Measurements from ENCODE around the gene LONP1.

Gene LONP1

DNA sequence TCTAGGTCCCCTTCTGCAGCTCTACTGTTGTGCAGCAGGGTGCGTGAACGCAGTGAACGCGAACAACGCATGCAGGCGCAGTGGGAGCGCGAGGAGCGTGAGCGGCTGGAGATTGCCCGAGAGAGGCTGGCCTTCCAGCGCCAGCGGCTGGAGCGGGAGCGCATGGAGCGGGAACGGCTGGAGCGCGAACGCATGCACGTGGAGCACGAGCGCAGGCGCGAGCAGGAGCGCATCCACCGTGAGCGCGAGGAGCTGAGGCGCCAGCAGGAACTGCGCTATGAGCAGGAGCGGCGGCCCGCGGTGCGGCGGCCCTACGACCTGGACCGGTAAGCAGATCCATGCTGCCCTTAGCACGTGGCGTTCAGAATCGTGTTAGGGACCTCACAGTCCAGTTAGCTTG lies 58.5 kb downstream of the LONP1 start:
- Histone ChIP-seq H3K27ac (ENCODE audit: low read depth, low read length, severe bottlenecking) (no peak overlapping the region), H3K4me1 (ENCODE audit: control insufficient read depth, insufficient read depth, low read length, poor library complexity, severe bottlenecking) (no peaks in the 10 kb centered on the region), H3K36me3 (ENCODE audit: control insufficient read depth, insufficient read depth, low read length) (peaks cover 91% of the 10 kb centered on the region), H3K9me3 (ENCODE audit: control insufficient read depth, low read length) (no peaks in the 10 kb centered on the region), H3K4me3 (ENCODE audit: extremely low read depth, insufficient read depth, low read length, poor library complexity, severe bottlenecking) (no peak overlapping the region)
- 95 to 99% methylated on average over 42 of the region's 42 CpGs for WGBS, 2 experiments (ENCODE audit: insufficient coverage in 2 of 2)

DNA sequence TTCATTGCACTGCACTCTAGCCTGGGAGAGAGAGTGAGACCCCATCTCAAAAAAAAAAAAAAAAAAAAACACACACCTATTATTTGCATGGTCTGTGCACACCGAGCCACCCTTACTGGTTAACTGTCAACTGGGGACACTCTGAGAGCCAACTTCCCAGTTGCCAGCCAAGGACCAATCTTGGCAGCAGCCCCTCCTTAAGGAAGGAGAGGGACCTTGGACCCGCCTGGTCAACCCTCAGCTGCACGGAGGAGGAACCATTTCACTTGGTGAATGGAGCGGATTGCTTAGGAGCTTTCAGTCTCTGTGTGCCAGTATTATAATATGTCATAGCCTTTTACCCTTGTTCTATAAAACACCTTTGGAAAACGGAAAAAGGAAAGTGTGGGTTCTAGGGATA lies 64.5 kb downstream of the LONP1 start:
- H3K4me3 ChIP-seq (ENCODE audit: extremely low read depth, insufficient read depth, low read length, poor library complexity, severe bottlenecking), result no peak overlapping the region
- 100% methylated on average over 1 to 3 of the region's 5 CpGs for WGBS, 2 experiments (ENCODE audit: insufficient coverage in 2 of 2)
- H3K4me1 ChIP-seq (ENCODE audit: control insufficient read depth, insufficient read depth, low read length, poor library complexity, severe bottlenecking), result no peaks in the 10 kb centered on the region
- no peak overlapping the region for H3K27ac ChIP-seq (ENCODE audit: low read depth, low read length, severe bottlenecking)
- H3K9me3 ChIP-seq (ENCODE audit: control insufficient read depth, low read length), result no peaks in the 10 kb centered on the region
- peaks cover 87% of the 10 kb centered on the region for H3K36me3 ChIP-seq (ENCODE audit: control insufficient read depth, insufficient read depth, low read length)

DNA sequence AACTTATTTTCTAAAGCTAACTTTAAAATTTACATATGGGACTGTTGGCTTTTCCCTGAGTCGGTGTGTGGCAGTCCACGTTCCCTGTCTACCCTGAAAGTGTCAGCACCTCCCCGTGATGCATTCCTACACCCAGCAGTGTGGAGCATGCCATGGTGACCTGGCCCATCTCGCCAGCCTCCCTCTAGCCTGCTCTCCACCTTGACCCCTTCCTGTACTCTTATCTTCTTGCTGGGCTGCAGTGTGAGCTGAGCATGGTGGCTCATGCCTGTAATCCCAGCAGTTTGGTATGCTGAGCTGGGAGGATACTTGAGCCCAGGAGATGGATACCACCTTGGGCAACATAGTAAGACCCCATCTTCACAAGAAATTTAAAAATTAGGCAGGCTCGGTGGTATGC lies 65.0 kb downstream of the LONP1 start:
- Histone ChIP-seq H3K4me3 (ENCODE audit: extremely low read depth, insufficient read depth, low read length, poor library complexity, severe bottlenecking) (no peak overlapping the region), H3K36me3 (ENCODE audit: control insufficient read depth, insufficient read depth, low read length) (peaks cover 87% of the 10 kb centered on the region), H3K9me3 (ENCODE audit: control insufficient read depth, low read length) (no peaks in the 10 kb centered on the region), H3K27ac (ENCODE audit: low read depth, low read length, severe bottlenecking) (no peak overlapping the region), H3K4me1 (ENCODE audit: control insufficient read depth, insufficient read depth, low read length, poor library complexity, severe bottlenecking) (no peaks in the 10 kb centered on the region)
- 97 to 100% methylated on average over 4 to 5 of the region's 5 CpGs for WGBS, 2 experiments (ENCODE audit: insufficient coverage in 2 of 2)

DNA sequence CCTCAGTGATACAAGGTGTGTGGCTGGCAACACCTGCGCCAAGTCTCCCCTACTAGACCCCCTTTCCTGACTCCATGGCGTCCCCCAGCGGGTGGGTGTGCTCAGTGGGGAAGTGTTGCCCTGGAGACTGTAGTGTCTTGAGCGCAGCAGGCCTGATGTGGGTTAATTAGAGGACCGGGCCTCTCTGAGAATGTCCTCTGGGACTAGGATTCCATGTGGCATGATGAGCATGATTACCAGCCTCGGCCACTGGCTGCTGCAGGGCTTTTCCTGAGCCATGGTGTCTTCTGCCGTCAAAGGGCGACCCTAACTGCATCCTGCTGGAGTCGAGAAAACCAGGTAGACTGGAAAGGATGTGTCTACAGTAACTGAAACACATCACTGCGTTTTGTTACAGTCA lies 67.7 kb downstream of the LONP1 start:
- no peaks in the 10 kb centered on the region for H3K9me3 ChIP-seq (ENCODE audit: control insufficient read depth, low read length)
- H3K36me3 ChIP-seq (ENCODE audit: control insufficient read depth, insufficient read depth, low read length), result peaks cover 89% of the 10 kb centered on the region
- no peaks in the 10 kb centered on the region for H3K4me1 ChIP-seq (ENCODE audit: control insufficient read depth, insufficient read depth, low read length, poor library complexity, severe bottlenecking)
- H3K4me3 ChIP-seq (ENCODE audit: extremely low read depth, insufficient read depth, low read length, poor library complexity, severe bottlenecking), result no peak overlapping the region
- no peak overlapping the region for H3K27ac ChIP-seq (ENCODE audit: low read depth, low read length, severe bottlenecking)
- WGBS, 2 experiments (ENCODE audit: insufficient coverage in 2 of 2), result 92 to 100% methylated on average over 6 to 8 of the region's 10 CpGs

DNA sequence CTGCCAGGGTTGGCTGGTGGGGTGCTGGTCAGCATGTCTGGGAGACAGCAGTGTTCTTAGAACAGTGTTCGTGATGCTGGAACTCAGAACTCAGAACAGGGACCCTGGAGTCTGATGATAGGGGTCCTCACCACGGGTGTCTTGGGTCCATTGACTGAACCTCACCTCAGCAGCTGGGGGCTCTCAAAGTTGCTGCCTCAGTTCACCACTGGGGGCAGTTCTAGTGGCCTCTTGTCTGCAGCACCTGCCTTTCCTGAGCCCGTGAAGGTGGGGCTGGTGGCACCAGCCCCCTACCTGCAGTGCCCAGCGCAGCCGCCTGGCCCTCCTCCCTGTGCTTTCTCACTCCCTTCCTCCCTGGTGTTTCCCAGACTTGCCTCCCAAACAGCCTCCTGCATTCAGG lies 68.6 kb downstream of the LONP1 start:
- Histone ChIP-seq H3K4me3 (ENCODE audit: extremely low read depth, insufficient read depth, low read length, poor library complexity, severe bottlenecking) (no peak overlapping the region), H3K4me1 (ENCODE audit: control insufficient read depth, insufficient read depth, low read length, poor library complexity, severe bottlenecking) (no peaks in the 10 kb centered on the region), H3K27ac (ENCODE audit: low read depth, low read length, severe bottlenecking) (no peak overlapping the region), H3K9me3 (ENCODE audit: control insufficient read depth, low read length) (no peaks in the 10 kb centered on the region), H3K36me3 (ENCODE audit: control insufficient read depth, insufficient read depth, low read length) (peaks cover 89% of the 10 kb centered on the region)
- 90 to 98% methylated on average over 5 of the region's 5 CpGs for WGBS, 2 experiments (ENCODE audit: insufficient coverage in 2 of 2)

DNA sequence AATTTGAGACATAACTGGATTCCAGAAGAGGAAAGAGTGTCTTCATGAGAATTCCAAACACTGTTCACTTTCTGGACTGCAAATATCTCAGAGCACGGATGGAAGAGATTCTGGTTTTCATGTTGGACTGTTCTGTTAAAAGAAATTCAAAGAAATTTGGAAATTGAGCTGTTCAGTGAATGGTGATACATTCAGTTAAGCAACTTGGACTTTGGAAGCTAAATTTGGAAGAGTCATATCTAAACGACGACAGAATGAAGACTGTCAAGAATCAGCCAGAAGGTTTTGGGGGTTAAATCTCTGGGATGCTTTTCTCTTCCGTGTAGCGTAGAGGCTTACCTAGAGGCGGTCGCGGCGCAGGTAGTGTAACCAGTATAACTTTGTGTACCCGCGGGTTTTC lies 71.5 kb downstream of the LONP1 start:
- Histone ChIP-seq H3K27ac (ENCODE audit: low read depth, low read length, severe bottlenecking) (no peak overlapping the region), H3K36me3 (ENCODE audit: control insufficient read depth, insufficient read depth, low read length) (peaks cover 89% of the 10 kb centered on the region), H3K4me1 (ENCODE audit: control insufficient read depth, insufficient read depth, low read length, poor library complexity, severe bottlenecking) (no peaks in the 10 kb centered on the region), H3K9me3 (ENCODE audit: control insufficient read depth, low read length) (no peaks in the 10 kb centered on the region), H3K4me3 (ENCODE audit: extremely low read depth, insufficient read depth, low read length, poor library complexity, severe bottlenecking) (no peak overlapping the region)
- 98 to 100% methylated on average over 3 of the region's 11 CpGs for WGBS, 2 experiments (ENCODE audit: insufficient coverage in 2 of 2)

DNA sequence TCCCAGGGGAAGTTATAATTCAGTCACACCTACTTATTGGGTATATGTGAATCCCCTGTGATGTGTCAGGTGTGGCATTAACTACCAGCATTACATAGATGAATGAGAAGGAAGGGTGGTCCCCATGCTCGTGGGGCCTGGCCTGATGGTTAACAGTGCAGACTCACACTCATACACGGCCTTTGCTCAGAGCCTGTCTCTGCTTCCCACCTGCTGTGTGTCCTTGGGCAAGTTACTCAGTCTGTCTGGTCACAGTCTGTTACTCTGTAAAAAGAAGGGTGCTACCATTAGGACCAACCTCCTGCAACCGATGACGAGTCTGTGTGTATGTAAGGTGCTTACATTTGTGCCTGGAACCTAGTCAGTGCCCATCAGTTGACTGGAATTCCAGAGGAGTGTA lies 73.2 kb downstream of the LONP1 start:
- Histone ChIP-seq H3K4me1 (ENCODE audit: control insufficient read depth, insufficient read depth, low read length, poor library complexity, severe bottlenecking) (no peaks in the 10 kb centered on the region), H3K4me3 (ENCODE audit: extremely low read depth, insufficient read depth, low read length, poor library complexity, severe bottlenecking) (no peak overlapping the region), H3K36me3 (ENCODE audit: control insufficient read depth, insufficient read depth, low read length) (peaks cover 89% of the 10 kb centered on the region), H3K27ac (ENCODE audit: low read depth, low read length, severe bottlenecking) (no peak overlapping the region), H3K9me3 (ENCODE audit: control insufficient read depth, low read length) (no peaks in the 10 kb centered on the region)
- 100% methylated on average over 4 of the region's 4 CpGs; no CpG with 5 or more reads in 1 of the 2 experiments for WGBS, 2 experiments (ENCODE audit: insufficient coverage in 2 of 2)

DNA sequence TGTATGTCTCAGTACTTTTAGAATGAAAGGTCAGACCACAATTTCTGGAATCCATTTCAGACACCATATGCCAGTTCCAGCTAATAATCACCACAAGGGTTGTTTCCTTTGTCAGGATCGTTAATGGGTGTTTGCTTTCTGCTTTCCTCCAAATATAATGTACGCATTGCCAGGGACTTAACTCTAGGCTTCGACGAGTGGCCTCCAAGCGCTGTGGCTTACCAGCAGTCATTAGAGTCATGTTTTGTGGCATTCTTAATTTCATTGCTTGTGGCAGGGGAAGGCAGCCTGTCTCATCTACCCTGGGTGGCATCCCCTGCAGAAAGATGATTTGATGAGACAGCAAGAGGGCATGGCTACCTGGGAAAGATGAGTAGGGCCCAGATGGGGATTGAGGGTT lies 74.5 kb downstream of the LONP1 start:
- H3K4me1 ChIP-seq (ENCODE audit: control insufficient read depth, insufficient read depth, low read length, poor library complexity, severe bottlenecking), result peaks cover 8% of the 10 kb centered on the region
- H3K27ac ChIP-seq (ENCODE audit: low read depth, low read length, severe bottlenecking), result no peak overlapping the region
- WGBS, 2 experiments (ENCODE audit: insufficient coverage in 2 of 2), result 96 to 98% methylated on average over 5 of the region's 5 CpGs
- no peaks in the 10 kb centered on the region for H3K9me3 ChIP-seq (ENCODE audit: control insufficient read depth, low read length)
- H3K36me3 ChIP-seq (ENCODE audit: control insufficient read depth, insufficient read depth, low read length), result peaks cover 87% of the 10 kb centered on the region
- no peak overlapping the region for H3K4me3 ChIP-seq (ENCODE audit: extremely low read depth, insufficient read depth, low read length, poor library complexity, severe bottlenecking)

DNA sequence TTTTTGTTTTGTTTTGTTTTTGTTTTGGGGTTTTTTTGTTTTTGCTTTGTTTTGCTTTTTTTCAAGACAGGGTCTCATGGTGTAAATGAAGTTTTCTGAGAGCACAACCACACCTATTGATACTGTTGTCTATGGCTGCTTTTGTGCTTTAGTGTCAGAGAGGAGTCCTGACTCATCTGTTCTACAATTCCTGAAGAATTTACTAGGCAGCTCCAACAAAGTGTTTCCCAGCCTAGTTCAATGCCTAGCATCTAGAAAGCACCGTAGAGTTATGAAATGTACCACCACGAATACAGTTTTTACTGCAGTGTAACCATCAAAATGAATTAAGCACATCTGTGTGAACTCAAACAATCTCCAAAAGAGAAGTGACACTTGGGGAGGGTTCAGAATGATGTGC lies 75.9 kb downstream of the LONP1 start:
- peaks cover 79% of the 10 kb centered on the region for H3K36me3 ChIP-seq (ENCODE audit: control insufficient read depth, insufficient read depth, low read length)
- 86% methylated on average over 1 of the region's 2 CpGs; no CpG with 5 or more reads in 1 of the 2 experiments for WGBS, 2 experiments (ENCODE audit: insufficient coverage in 2 of 2)

DNA sequence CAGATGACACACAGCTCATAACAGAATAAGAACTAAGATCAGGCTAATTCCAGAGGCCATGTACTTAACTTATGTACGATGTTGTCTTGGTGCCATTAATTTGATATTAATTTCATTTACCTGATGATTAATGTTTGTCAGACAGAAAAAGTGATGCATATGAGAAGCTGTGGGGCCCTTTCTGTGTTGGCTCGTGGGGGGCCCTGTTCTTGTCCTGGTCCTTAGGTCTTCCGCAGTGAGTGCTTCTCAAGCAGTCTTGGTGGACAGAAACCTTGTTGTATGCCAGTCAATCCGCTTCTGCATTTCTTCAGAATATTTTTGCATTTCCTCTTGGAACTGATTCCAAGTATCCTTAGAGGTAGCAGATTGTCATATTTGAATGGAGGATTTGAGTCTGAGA lies 76.9 kb downstream of the LONP1 start:
- Histone ChIP-seq H3K36me3 (ENCODE audit: control insufficient read depth, insufficient read depth, low read length) (peaks cover 78% of the 10 kb centered on the region), H3K4me1 (ENCODE audit: control insufficient read depth, insufficient read depth, low read length, poor library complexity, severe bottlenecking) (peaks cover 9% of the 10 kb centered on the region), H3K9me3 (ENCODE audit: control insufficient read depth, low read length) (no peaks in the 10 kb centered on the region), H3K27ac (ENCODE audit: low read depth, low read length, severe bottlenecking) (no peak overlapping the region), H3K4me3 (ENCODE audit: extremely low read depth, insufficient read depth, low read length, poor library complexity, severe bottlenecking) (no peak overlapping the region)
- 95 to 100% methylated on average over 3 of the region's 4 CpGs for WGBS, 2 experiments (ENCODE audit: insufficient coverage in 2 of 2)

More for the DNA sequence above, 75.9 kb downstream of the LONP1 start:
- H3K9me3 ChIP-seq (ENCODE audit: control insufficient read depth, low read length), result no peaks in the 10 kb centered on the region
- peaks cover 9% of the 10 kb centered on the region for H3K4me1 ChIP-seq (ENCODE audit: control insufficient read depth, insufficient read depth, low read length, poor library complexity, severe bottlenecking)
- H3K27ac ChIP-seq (ENCODE audit: low read depth, low read length, severe bottlenecking), result no peak overlapping the region
- no peak overlapping the region for H3K4me3 ChIP-seq (ENCODE audit: extremely low read depth, insufficient read depth, low read length, poor library complexity, severe bottlenecking)

DNA sequence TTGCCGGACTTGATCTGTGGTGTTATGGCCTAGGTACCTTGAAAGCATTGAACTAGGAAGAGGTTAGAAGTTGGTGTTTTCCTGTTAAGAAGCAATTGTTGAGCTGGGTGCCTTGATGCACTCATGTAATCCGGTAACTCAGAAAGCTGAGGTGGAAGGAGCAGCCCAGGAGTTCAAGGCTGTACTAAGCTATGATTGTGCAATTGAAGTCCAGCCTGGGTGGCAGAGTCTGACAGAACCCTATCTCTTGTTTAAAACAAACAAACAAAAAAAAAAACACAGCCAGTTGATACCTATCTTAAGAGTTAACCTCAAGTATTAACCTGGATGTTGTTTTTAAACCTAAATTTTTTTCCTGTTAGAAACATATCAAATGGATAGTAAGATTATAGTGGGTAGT lies 77.7 kb downstream of the LONP1 start:
- Histone ChIP-seq H3K4me1 (ENCODE audit: control insufficient read depth, insufficient read depth, low read length, poor library complexity, severe bottlenecking) (peaks cover 9% of the 10 kb centered on the region), H3K4me3 (ENCODE audit: extremely low read depth, insufficient read depth, low read length, poor library complexity, severe bottlenecking) (no peak overlapping the region), H3K36me3 (ENCODE audit: control insufficient read depth, insufficient read depth, low read length) (peaks cover 74% of the 10 kb centered on the region), H3K9me3 (ENCODE audit: control insufficient read depth, low read length) (no peaks in the 10 kb centered on the region), H3K27ac (ENCODE audit: low read depth, low read length, severe bottlenecking) (no peak overlapping the region)
- WGBS, 2 experiments (ENCODE audit: insufficient coverage in 2 of 2), result 88 to 100% methylated on average over 2 of the region's 2 CpGs
